Uterus (tissue), 2 donors: ENCODE measurements around the gene GPATCH3.

Experiments used
- CTCF ChIP-seq, 4 experiments: fragments of 200-600 bp in 2 of 4; fragments of 450-650 bp in 2 of 4; sonication (generic) in 2 of 4; IDR thresholded peaks; one replicate each; pipeline ENCODE4 v1.5.1; 2016 to 2019; ENCODE audit warnings: antibody characterized with exemption in 4 of 4, mild to moderate bottlenecking in 2 of 4, moderate library complexity in 1 of 4
- POLR2A ChIP-seq, 2 donors: fragments of 450-650 bp; IDR thresholded peaks; one replicate each; pipeline ENCODE4 v1.6.1; 2016; ENCODE audit warnings: antibody characterized with exemption in 2 of 2, mild to moderate bottlenecking in 1 of 2, moderate library complexity in 1 of 2

GRCh38 chr1:26882696-26883463, 17.4 kb downstream of the GPATCH3 start:
- TF ChIP-seq CTCF (IDR thresholded peaks at IDR 0.05), result no peak
- no peak for TF ChIP-seq POLR2A (IDR thresholded peaks at IDR 0.05)
